H9 (cell line): ENCODE data around the gene DCAF7. TPM values are rescaled to one million over a fixed set of nuclear protein-coding genes. Genes with fewer than 3 reads are reported as not detected.
A peak's percentile ranks its signal among the peaks of the same experiment; 100 is the strongest.

Experiments
- DNase-seq: peaks from one replicate; pipeline ENCODE4 v3.0.0-alpha.2; 2017
- H2AFZ ChIP-seq: one replicate; pipeline ENCODE4 v1.6.1; 2013; ENCODE audit warnings: mild to moderate bottlenecking, low read length, control low read depth, moderate library complexity
- H2AK5ac ChIP-seq: 2 replicates; pipeline ENCODE4 v1.6.1; 2013; ENCODE audit warnings: low read length, control low read depth, mixed read lengths; ENCODE audit not compliant: insufficient read length
- H2BK120ac ChIP-seq: one replicate; pipeline ENCODE4 v1.6.1; 2013; ENCODE audit warnings: low read depth, mild to moderate bottlenecking, low read length, control low read depth, inconsistent platforms; ENCODE audit not compliant: poor library complexity, severe bottlenecking
- H2BK12ac ChIP-seq: 2 replicates; pipeline ENCODE4 v1.6.1; 2013; ENCODE audit warnings: low read length, control low read depth, mixed read lengths, low read depth; ENCODE audit not compliant: insufficient read length
- H2BK15ac ChIP-seq: 2 replicates; pipeline ENCODE4 v1.6.1; 2013; ENCODE audit warnings: low read depth, low read length, control low read depth
- H2BK20ac ChIP-seq: one replicate; pipeline ENCODE4 v1.6.1; 2013; ENCODE audit warnings: low read depth, mild to moderate bottlenecking, low read length, control low read depth, inconsistent platforms; ENCODE audit not compliant: poor library complexity, severe bottlenecking
- H2BK5ac ChIP-seq: 2 replicates; pipeline ENCODE4 v1.6.1; 2013; ENCODE audit warnings: low read length, control low read depth, mixed read lengths; ENCODE audit not compliant: insufficient read length
- H3K14ac ChIP-seq: 2 replicates; pipeline ENCODE4 v1.6.1; 2013; ENCODE audit warnings: low read length, control low read depth; ENCODE audit not compliant: insufficient read depth
- H3K18ac ChIP-seq: 2 replicates; pipeline ENCODE4 v1.6.1; 2013; ENCODE audit warnings: low read depth, mild to moderate bottlenecking, mixed read lengths, low read length, control low read depth; ENCODE audit not compliant: insufficient read length
- H3K23ac ChIP-seq: 2 replicates; pipeline ENCODE4 v1.6.1; 2013; ENCODE audit warnings: low read length, control low read depth, mixed read lengths, low read depth; ENCODE audit not compliant: insufficient read length
- H3K23me2 ChIP-seq: 2 replicates; pipeline ENCODE4 v1.6.1; 2013; ENCODE audit warnings: low read depth, mild to moderate bottlenecking, mixed read lengths, low read length, control low read depth; ENCODE audit not compliant: insufficient read length, poor library complexity, severe bottlenecking
- H3K27ac ChIP-seq: 2 replicates; pipeline ENCODE4 v1.5.1; 2013; ENCODE audit warnings: low read length, control low read depth, mixed read lengths, low read depth; ENCODE audit not compliant: insufficient read length
- H3K27me3 ChIP-seq: 2 replicates; pipeline ENCODE4 v1.6.1; 2013; ENCODE audit warnings: low read length, control low read depth, inconsistent platforms; ENCODE audit not compliant: insufficient read depth
- H3K4ac ChIP-seq: 2 replicates; pipeline ENCODE4 v1.6.1; 2013; ENCODE audit warnings: low read depth, mild to moderate bottlenecking, control low read depth, inconsistent platforms, low read length, moderate library complexity
- H3K4me1 ChIP-seq: 2 replicates; pipeline ENCODE4 v1.6.1; 2013; ENCODE audit warnings: low read length, control low read depth, inconsistent platforms; ENCODE audit not compliant: insufficient read depth
- H3K4me2 ChIP-seq: 2 replicates; pipeline ENCODE4 v1.6.1; 2013; ENCODE audit warnings: low read length, control low read depth, mixed read lengths; ENCODE audit not compliant: insufficient read length, insufficient read depth
- H3K56ac ChIP-seq: 2 replicates; pipeline ENCODE4 v1.6.1; 2013; ENCODE audit warnings: low read depth, mild to moderate bottlenecking, mixed read lengths, low read length, control low read depth; ENCODE audit not compliant: insufficient read length
- H3K79me1 ChIP-seq: 2 replicates; pipeline ENCODE4 v1.6.1; 2013; ENCODE audit warnings: low read depth, mild to moderate bottlenecking, moderate library complexity, low read length, control low read depth, inconsistent platforms; ENCODE audit not compliant: insufficient read depth, poor library complexity, severe bottlenecking
- H3K79me2 ChIP-seq: 2 replicates; pipeline ENCODE4 v1.6.1; 2013; ENCODE audit warnings: low read length, control low read depth, inconsistent platforms; ENCODE audit not compliant: insufficient read depth
- H3K9ac ChIP-seq: 2 replicates; pipeline ENCODE4 v1.6.1; 2013; ENCODE audit warnings: low read length, control low read depth, mixed read lengths; ENCODE audit not compliant: insufficient read length; ENCODE audit errors: extremely low read depth
- H3K9me3 ChIP-seq: one replicate; pipeline ENCODE4 v1.6.1; 2013; ENCODE audit warnings: low read depth, low read length, inconsistent platforms; ENCODE audit not compliant: control insufficient read depth
- H3T11ph ChIP-seq: one replicate; pipeline ENCODE4 v1.6.1; 2013; ENCODE audit warnings: mild to moderate bottlenecking, low read length, control low read depth, inconsistent platforms
- H4K20me1 ChIP-seq: one replicate; pipeline ENCODE4 v1.6.1; 2013; ENCODE audit not compliant: control insufficient read depth, insufficient read length, insufficient read depth
- H4K5ac ChIP-seq: 2 replicates; pipeline ENCODE4 v1.6.1; 2013; ENCODE audit warnings: low read depth, mild to moderate bottlenecking, mixed read lengths, low read length, control low read depth; ENCODE audit not compliant: insufficient read length
- H4K8ac ChIP-seq: replicated peaks from 2 replicates; pipeline ENCODE4 v1.6.1; 2013; ENCODE audit warnings: low read length, control low read depth, mixed read lengths, low read depth; ENCODE audit not compliant: insufficient read length
- H4K91ac ChIP-seq: 2 replicates; pipeline ENCODE4 v1.6.1; 2013; ENCODE audit warnings: low read depth, mild to moderate bottlenecking, moderate library complexity, mixed read lengths, low read length, control low read depth; ENCODE audit not compliant: insufficient read length
- H3K27ac Mint-ChIP-seq, 3 experiments: 2 replicates in 2 of 3; 3 replicates in 1 of 3; pipeline ENCODE4 v1.8.0; 2020 to 2021; ENCODE audit warnings: mixed read lengths in 3 of 3, mild to moderate bottlenecking in 1 of 3, moderate library complexity in 1 of 3
- H3K27me3 Mint-ChIP-seq: 2 replicates; pipeline ENCODE4 v1.8.0; 2021; ENCODE audit warnings: low read depth, mild to moderate bottlenecking, moderate library complexity, mixed read lengths
- H3K36me3 Mint-ChIP-seq, 3 experiments: 2 replicates in 2 of 3; 3 replicates in 1 of 3; pipeline ENCODE4 v1.8.0; 2020 to 2021; ENCODE audit warnings: low read depth in 3 of 3, mixed read lengths in 3 of 3; ENCODE audit not compliant: insufficient read depth in 1 of 3
- H3K4me1 Mint-ChIP-seq, 2 experiments: 2 replicates each; pipeline ENCODE4 v1.8.0; 2020; ENCODE audit warnings: mixed read lengths in 2 of 2
- H3K4me3 Mint-ChIP-seq, 2 experiments: 2 replicates in 1 of 2; 3 replicates in 1 of 2; pipeline ENCODE4 v1.8.0; 2020 to 2021; ENCODE audit warnings: mild to moderate bottlenecking in 2 of 2, mixed read lengths in 2 of 2, moderate library complexity in 1 of 2
- H3K9me3 Mint-ChIP-seq, 2 experiments: 2 replicates in 1 of 2; 3 replicates in 1 of 2; pipeline ENCODE4 v1.8.0; 2020; ENCODE audit warnings: mild to moderate bottlenecking in 2 of 2, mixed read lengths in 2 of 2, moderate library complexity in 1 of 2
- CTCF ChIP-seq: fragments of 200-600 bp; sonication (generic); conservative IDR thresholded peaks from 3 replicates; pipeline ENCODE4 v1.8.0; 2021; ENCODE audit warnings: antibody characterized with exemption, mild to moderate bottlenecking
- WGBS: extraction: QIAGEN DNeasy Blood & Tissue Kit; methylation state at CpG from one replicate; pipeline ENCODE4 v1.1.7; 2013; ENCODE audit warnings: missing lambda C conversion rate, low lambda C conversion rate, mixed read lengths; ENCODE audit not compliant: insufficient read length; ENCODE audit errors: extremely low coverage; 5-methylcytosine and 5-hydroxymethylcytosine counted together
- total RNA-seq: library from RNA; stranded (reverse); gene quantifications from 2 replicates; pipeline ENCODE4 v1.2.1, GENCODE V29; 2021

The DCAF7 gene
- total RNA-seq, 1 experiment from 2014 or later, result 86.2 TPM

GRCh38 chr17:63571632-63572310 is 21.5 kb downstream of the DCAF7 start:
- peaks cover 1% of the 10 kb centered on the region; the same call in 1 of the 2 replicates for H3K79me2 ChIP-seq
- DNase-seq, result no peak
- no peak overlapping the region for H4K5ac ChIP-seq
- H3K56ac ChIP-seq, result no peak overlapping the region
- no peak overlapping the region for H3K14ac ChIP-seq
- Mint-ChIP-seq H3K4me3 (no peak overlapping the region), H3K36me3 (peaks cover 0 to 4% (median 0%) of the 10 kb centered on the region in 3 experiments; a peak in 1 of 7 replicates), H3K27ac (peak overlapping the region in 2 of 3 experiments; percentile 17 to 49; a peak in 3 of 7 replicates), H3K27me3 (no peaks in the 10 kb centered on the region), H3K4me1 (no peaks in the 10 kb centered on the region; a peak in 1 of 4 replicates), H3K9me3 (no peaks in the 10 kb centered on the region)
- WGBS, result no CpG with 5 or more reads among the region's 1 CpG
- no peak overlapping the region for H2BK12ac ChIP-seq
- H2BK5ac ChIP-seq, result no peak overlapping the region
- H3K27me3 ChIP-seq, result no peaks in the 10 kb centered on the region
- H2AK5ac ChIP-seq, result no peak overlapping the region
- no peak overlapping the region for H3K23ac ChIP-seq
- H4K20me1 ChIP-seq, result no peaks in the 10 kb centered on the region
- H3K4me1 ChIP-seq, result no peaks in the 10 kb centered on the region
- H3K4ac ChIP-seq, result no peak overlapping the region
- TF ChIP-seq CTCF, result no peak
- H3K9ac ChIP-seq, result no peak overlapping the region
- H2BK120ac ChIP-seq, result no peak overlapping the region
- no peaks in the 10 kb centered on the region for H3K9me3 ChIP-seq
- no peak overlapping the region for H4K91ac ChIP-seq
- H3K27ac ChIP-seq, result no peak overlapping the region
- no peak overlapping the region for H2AFZ ChIP-seq
- no peaks in the 10 kb centered on the region for H3K23me2 ChIP-seq
- peaks cover 6% of the 10 kb centered on the region for H3K79me1 ChIP-seq
- no peak overlapping the region for H2BK15ac ChIP-seq
- H4K8ac ChIP-seq, result no peak overlapping the region
- H3K18ac ChIP-seq, result no peak overlapping the region
- H3T11ph ChIP-seq, result no peak overlapping the region
- H3K4me2 ChIP-seq, result no peak overlapping the region
- H2BK20ac ChIP-seq, result no peak overlapping the region
